WERI-Rb-1 (cell line): ENCODE results near the gene REXO4.

Experiments
- DNase-seq: peaks from one replicate; pipeline ENCODE4 v3.0.0-alpha.2; 2020
- H3K27ac ChIP-seq: fragments of 250-450 bp; sonication (Bioruptor Pico); 2 replicates; pipeline ENCODE4 v1.5.1; 2020; ENCODE audit warnings: mild to moderate bottlenecking, moderate library complexity
- H3K27me3 ChIP-seq: fragments of 250-450 bp; sonication (Bioruptor Pico); 2 replicates; pipeline ENCODE4 v1.5.1; 2021; ENCODE audit warnings: mild to moderate bottlenecking, low read depth, moderate library complexity; ENCODE audit not compliant: insufficient read depth, severe bottlenecking
- H3K36me3 ChIP-seq: fragments of 250-450 bp; sonication (Bioruptor Pico); 2 replicates; pipeline ENCODE4 v1.5.1; 2020; ENCODE audit warnings: mild to moderate bottlenecking, moderate library complexity
- H3K4me3 ChIP-seq: 2 replicates; pipeline ENCODE4 v1.5.1; 2011; ENCODE audit warnings: low read depth, mild to moderate bottlenecking, control low read depth, low read length
- H3K9me3 ChIP-seq: fragments of 250-450 bp; sonication (Bioruptor Pico); 2 replicates; pipeline ENCODE4 v1.5.1; 2021; ENCODE audit warnings: mild to moderate bottlenecking, moderate library complexity; ENCODE audit not compliant: severe bottlenecking
- TF ChIP-seq, protein P1 (sequence below): IDR thresholded peaks from 2 replicates; pipeline ENCODE4 v1.5.1; 2011; ENCODE audit warnings: low read depth, mild to moderate bottlenecking, control low read depth, inconsistent platforms, low read length

The REXO4 gene

DNA sequence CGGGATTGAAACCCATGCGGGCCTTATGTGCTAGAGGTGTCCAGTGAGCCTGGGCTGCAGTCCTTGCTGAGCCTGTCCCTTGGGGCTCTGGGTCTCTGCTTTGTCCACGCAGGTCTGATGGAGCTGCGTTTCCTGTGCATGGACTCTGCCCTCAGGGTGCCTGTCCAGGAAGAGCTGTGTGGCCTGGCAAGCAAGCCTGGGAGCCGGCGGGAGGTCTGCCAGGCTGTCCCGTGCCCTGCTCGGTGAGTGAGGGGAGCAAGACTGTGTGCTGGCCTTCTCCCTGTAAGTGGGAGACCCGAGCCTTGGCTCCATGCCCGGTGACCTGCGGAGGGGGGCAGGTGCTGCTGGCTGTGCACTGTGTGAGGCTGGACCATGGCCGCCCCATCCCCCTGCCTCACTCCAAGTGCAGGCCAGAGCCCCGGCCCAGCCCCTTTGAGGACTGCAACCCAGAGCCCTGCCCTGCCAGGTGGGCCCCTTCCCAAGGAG is 30.7 kb upstream of the REXO4 start:
- TF ChIP-seq, protein P1, sequence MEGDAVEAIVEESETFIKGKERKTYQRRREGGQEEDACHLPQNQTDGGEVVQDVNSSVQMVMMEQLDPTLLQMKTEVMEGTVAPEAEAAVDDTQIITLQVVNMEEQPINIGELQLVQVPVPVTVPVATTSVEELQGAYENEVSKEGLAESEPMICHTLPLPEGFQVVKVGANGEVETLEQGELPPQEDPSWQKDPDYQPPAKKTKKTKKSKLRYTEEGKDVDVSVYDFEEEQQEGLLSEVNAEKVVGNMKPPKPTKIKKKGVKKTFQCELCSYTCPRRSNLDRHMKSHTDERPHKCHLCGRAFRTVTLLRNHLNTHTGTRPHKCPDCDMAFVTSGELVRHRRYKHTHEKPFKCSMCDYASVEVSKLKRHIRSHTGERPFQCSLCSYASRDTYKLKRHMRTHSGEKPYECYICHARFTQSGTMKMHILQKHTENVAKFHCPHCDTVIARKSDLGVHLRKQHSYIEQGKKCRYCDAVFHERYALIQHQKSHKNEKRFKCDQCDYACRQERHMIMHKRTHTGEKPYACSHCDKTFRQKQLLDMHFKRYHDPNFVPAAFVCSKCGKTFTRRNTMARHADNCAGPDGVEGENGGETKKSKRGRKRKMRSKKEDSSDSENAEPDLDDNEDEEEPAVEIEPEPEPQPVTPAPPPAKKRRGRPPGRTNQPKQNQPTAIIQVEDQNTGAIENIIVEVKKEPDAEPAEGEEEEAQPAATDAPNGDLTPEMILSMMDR, result no peak
- Histone ChIP-seq H3K9me3 (no peaks in the 10 kb centered on the region), H3K4me3 (no peak overlapping the region), H3K27me3 (no peaks in the 10 kb centered on the region), H3K27ac (no peak overlapping the region), H3K36me3 (no peaks in the 10 kb centered on the region)
- DNase-seq, result no peak

DNA sequence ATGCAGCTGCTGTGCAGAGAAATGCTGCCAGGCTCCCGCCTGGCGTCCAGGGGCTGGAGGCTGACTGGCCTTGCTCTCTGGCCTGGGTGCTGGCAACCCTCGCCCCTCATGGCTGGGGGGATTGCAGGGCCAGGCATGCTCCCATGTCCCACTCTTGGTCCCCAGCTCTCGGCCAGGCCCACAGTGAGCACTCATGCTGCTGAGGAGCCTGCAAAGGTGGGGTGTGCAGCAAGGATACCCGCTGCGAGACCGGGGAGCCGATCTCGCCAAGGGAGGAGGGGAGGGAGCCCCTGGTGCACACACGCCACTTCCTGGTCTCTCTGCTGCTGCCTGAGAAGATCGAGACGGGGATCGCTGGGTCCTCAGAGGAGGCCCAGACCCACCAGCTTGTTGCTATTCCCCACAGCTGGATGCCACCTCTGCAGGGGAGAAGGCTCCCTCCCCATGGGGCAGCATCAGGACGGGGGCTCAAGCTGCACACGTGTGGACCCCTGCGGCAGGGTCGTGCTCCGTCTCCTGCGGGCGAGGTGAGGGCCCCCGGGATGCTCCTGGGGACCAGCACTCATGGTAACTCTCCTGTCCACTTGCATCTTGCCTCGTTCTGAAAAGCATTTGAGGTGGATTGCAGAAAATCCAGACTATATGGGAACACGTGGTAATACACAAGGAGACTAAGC is 27.6 kb upstream of the REXO4 start:
- Histone ChIP-seq H3K36me3 (no peaks in the 10 kb centered on the region), H3K27ac (no peak overlapping the region), H3K4me3 (no peak overlapping the region), H3K27me3 (no peaks in the 10 kb centered on the region), H3K9me3 (no peaks in the 10 kb centered on the region)
- TF ChIP-seq, protein P1, result no peak
- DNase-seq, result no peak

DNA sequence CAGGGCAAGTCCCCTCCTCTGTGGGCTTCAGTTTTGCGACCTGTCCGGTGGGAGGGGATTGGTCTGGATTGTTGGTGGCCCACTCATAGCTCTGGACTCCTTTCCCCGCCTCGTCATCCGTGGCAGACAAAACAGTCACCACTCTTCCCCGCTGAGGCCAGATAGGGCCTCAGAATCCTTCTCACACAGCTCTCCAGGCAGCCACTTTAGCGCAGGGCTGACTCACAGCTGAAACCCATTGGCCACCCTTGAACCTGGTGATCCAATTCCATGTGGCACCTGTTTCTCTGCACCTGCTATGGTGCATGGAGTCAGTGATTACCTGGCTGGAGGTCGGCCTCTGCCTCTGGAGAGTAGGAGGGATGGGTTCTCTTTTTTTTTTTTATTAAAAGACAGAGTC is 26.2 kb upstream of the REXO4 start:
- Histone ChIP-seq H3K27me3 (no peaks in the 10 kb centered on the region), H3K4me3 (no peak overlapping the region), H3K9me3 (no peaks in the 10 kb centered on the region), H3K36me3 (no peaks in the 10 kb centered on the region), H3K27ac (no peak overlapping the region)
- DNase-seq, result no peak
- TF ChIP-seq, protein P1, result no peak

DNA sequence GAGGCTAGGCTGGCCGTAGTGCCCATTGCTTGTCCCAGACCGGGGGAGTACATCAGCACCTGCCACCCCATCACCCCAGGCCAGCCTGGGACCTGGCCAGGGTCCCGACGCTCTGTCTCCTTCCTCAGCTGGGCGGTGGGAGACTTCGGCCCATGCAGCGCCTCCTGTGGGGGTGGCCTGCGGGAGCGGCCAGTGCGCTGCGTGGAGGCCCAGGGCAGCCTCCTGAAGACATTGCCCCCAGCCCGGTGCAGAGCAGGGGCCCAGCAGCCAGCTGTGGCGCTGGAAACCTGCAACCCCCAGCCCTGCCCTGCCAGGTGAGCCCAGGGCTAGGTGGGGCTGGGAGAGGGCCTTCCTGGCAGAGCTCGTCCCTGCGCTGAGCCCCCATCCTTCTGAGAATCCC is 25.4 kb upstream of the REXO4 start:
- DNase-seq, result no peak
- H3K36me3 ChIP-seq, result no peaks in the 10 kb centered on the region
- TF ChIP-seq, protein P1, result no peak
- no peaks in the 10 kb centered on the region for H3K27me3 ChIP-seq
- H3K4me3 ChIP-seq, result no peak overlapping the region
- no peak overlapping the region for H3K27ac ChIP-seq
- no peaks in the 10 kb centered on the region for H3K9me3 ChIP-seq

DNA sequence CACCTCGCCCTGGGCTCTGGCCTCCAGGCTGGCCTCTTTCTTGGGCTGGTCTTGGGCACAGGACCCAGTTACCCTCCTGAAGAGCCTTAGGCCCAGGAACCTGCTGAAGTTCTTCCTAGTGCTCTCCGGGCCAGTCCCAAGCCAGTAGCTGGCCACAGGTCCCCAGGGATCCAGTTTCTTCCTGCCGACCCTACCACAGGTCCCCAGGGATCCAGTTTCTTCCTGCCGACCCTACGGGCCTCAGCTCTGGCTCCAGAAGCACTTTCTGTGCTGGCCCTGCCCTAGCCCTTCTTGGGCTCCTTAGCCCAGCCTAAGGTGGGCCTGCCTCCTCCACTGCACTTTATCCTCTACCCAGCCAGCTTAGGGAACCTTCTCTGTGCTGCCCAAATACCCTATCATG is 23.8 kb upstream of the REXO4 start:
- H3K4me3 ChIP-seq, result no peak overlapping the region
- DNase-seq, result no peak
- TF ChIP-seq, protein P1, result no peak
- H3K27me3 ChIP-seq, result no peaks in the 10 kb centered on the region
- no peak overlapping the region for H3K27ac ChIP-seq
- no peaks in the 10 kb centered on the region for H3K9me3 ChIP-seq
- no peaks in the 10 kb centered on the region for H3K36me3 ChIP-seq

DNA sequence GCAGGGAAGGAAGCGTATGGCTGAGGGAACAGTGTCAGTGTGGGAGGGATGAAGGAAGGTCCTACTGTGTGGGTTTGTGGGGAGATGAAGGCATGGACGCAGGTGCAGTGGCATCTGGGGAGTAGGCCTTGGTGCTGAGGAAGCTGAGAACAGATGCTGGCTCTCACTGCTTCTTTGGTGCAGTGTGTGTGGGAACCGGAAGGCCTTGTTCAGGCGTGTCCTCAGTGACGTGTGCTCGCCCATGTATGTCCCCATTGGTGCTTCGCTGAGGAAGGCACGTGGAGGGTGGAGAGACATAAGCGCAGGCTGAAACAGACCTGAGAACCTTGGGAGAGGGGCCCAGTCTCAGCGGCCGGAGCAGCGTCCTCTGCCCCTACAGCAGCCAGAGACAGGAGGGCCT is 23.1 kb upstream of the REXO4 start:
- no peaks in the 10 kb centered on the region for H3K9me3 ChIP-seq
- H3K36me3 ChIP-seq, result no peaks in the 10 kb centered on the region
- DNase-seq, result no peak
- TF ChIP-seq, protein P1, result no peak
- no peaks in the 10 kb centered on the region for H3K27me3 ChIP-seq
- no peak overlapping the region for H3K27ac ChIP-seq
- H3K4me3 ChIP-seq, result no peak overlapping the region
